HEK293T (cell line): ENCODE measurements around the gene ALK.

Experiments
- CTCF ChIA-PET: fragments of 350-600 bp; formaldehyde crosslinking; extraction: SDS; loops from one replicate; lab custom pipeline; 2021; ENCODE audit warnings: antibody characterized with exemption, inconsistent platforms; lab: Yijun Ruan, JAX
- POLR2A ChIA-PET: fragments of 350-600 bp; formaldehyde crosslinking; extraction: SDS; loops from one replicate; lab custom pipeline; 2020; ENCODE audit warnings: antibody characterized with exemption, inconsistent platforms; lab: Yijun Ruan, JAX
- DNase-seq: peaks from one replicate; pipeline ENCODE4 v3.0.0; 2012; ENCODE audit warnings: mixed read lengths; ENCODE audit errors: extremely low spot score
- ARNT ChIP-seq: fragments of 450-650 bp; IDR thresholded peaks from 2 replicates; pipeline ENCODE4 v1.6.1; 2017; ENCODE audit warnings: mild to moderate bottlenecking
- BHLHE40 ChIP-seq: fragments of 450-650 bp; IDR thresholded peaks from 2 replicates; pipeline ENCODE4 v1.6.1; 2016; ENCODE audit warnings: mild to moderate bottlenecking, moderate library complexity, borderline replicate concordance
- CTBP1 ChIP-seq: fragments of 450-650 bp; IDR thresholded peaks from 2 replicates; pipeline ENCODE4 v1.6.1; 2016; ENCODE audit warnings: borderline replicate concordance
- ELF4 ChIP-seq: fragments of 450-650 bp; IDR thresholded peaks from 2 replicates; pipeline ENCODE4 v1.6.1; 2017; ENCODE audit warnings: antibody characterized with exemption
- FOXA1 ChIP-seq: fragments of 450-650 bp; IDR thresholded peaks from 2 replicates; pipeline ENCODE4 v1.6.1; 2016; ENCODE audit warnings: mild to moderate bottlenecking
- FOXK2 ChIP-seq: fragments of 450-650 bp; IDR thresholded peaks from 2 replicates; pipeline ENCODE4 v1.6.1; 2016; ENCODE audit warnings: mild to moderate bottlenecking
- FOXM1 ChIP-seq: fragments of 450-650 bp; IDR thresholded peaks from 2 replicates; pipeline ENCODE4 v1.6.1; 2017; ENCODE audit warnings: mild to moderate bottlenecking, borderline replicate concordance
- HDGF ChIP-seq: fragments of 450-650 bp; IDR thresholded peaks from 2 replicates; pipeline ENCODE4 v1.6.1; 2017; ENCODE audit warnings: antibody characterized with exemption, borderline replicate concordance
- L3MBTL2 ChIP-seq: fragments of 450-650 bp; conservative IDR thresholded peaks from 2 replicates; pipeline ENCODE4 v1.6.1; 2016; ENCODE audit warnings: mild to moderate bottlenecking
- LEF1 ChIP-seq: fragments of 450-650 bp; IDR thresholded peaks from 2 replicates; pipeline ENCODE4 v1.6.1; 2017; ENCODE audit warnings: mild to moderate bottlenecking, borderline replicate concordance
- NFRKB ChIP-seq: fragments of 450-650 bp; IDR thresholded peaks from 2 replicates; pipeline ENCODE4 v1.6.1; 2016; ENCODE audit warnings: mild to moderate bottlenecking, moderate library complexity
- SP1 ChIP-seq: fragments of 450-650 bp; IDR thresholded peaks from 2 replicates; pipeline ENCODE4 v1.6.1; 2017
- SUZ12 ChIP-seq: fragments of 450-650 bp; IDR thresholded peaks from 2 replicates; pipeline ENCODE4 v1.6.1; 2016; ENCODE audit warnings: mild to moderate bottlenecking
- TARDBP ChIP-seq: fragments of 450-650 bp; IDR thresholded peaks from 2 replicates; pipeline ENCODE4 v1.6.1; 2016
- ZNF384 ChIP-seq: fragments of 450-650 bp; IDR thresholded peaks from 2 replicates; pipeline ENCODE4 v1.6.1; 2016
- TF ChIP-seq, protein P1 (sequence below): fragments of 450-650 bp; IDR thresholded peaks from 2 replicates; pipeline ENCODE4 v1.6.1; 2016

The ALK gene

DNA sequence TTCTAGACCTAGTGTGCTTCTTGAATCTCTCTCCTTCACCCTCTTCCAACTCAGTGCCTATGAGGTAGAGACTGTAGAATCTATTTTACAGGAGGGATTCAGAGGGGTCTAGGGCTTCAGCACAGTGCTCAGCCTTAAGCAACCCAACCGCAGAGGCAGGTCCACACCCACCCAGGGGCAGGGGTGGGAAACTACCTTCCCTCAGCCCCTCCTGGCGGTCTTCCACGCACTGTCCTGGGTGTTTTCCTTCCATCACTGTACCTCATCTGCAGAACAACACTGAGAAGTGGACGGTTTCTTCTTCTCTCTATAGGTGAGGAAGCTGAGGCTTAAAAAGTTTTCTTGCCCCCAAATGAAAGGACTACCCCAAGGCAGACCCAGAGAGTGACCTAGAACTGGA is 222.3 kb downstream of the ALK start:
- no peak for TF ChIP-seq HDGF
- TF ChIP-seq FOXA1: no peak
- TF ChIP-seq CTBP1: no peak
- TF ChIP-seq, protein P1, sequence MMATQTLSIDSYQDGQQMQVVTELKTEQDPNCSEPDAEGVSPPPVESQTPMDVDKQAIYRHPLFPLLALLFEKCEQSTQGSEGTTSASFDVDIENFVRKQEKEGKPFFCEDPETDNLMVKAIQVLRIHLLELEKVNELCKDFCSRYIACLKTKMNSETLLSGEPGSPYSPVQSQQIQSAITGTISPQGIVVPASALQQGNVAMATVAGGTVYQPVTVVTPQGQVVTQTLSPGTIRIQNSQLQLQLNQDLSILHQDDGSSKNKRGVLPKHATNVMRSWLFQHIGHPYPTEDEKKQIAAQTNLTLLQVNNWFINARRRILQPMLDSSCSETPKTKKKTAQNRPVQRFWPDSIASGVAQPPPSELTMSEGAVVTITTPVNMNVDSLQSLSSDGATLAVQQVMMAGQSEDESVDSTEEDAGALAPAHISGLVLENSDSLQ: no peak
- no peak for TF ChIP-seq LEF1
- TF ChIP-seq ZNF384: no peak
- TF ChIP-seq BHLHE40: no peak
- no peak for TF ChIP-seq ELF4
- no peak for TF ChIP-seq SUZ12
- TF ChIP-seq SP1: no peak
- TF ChIP-seq FOXK2: no peak
- TF ChIP-seq TARDBP: no peak
- TF ChIP-seq FOXM1: no peak
- no peak for TF ChIP-seq NFRKB
- CTCF ChIA-PET: no interaction called here
- DNase-seq: no peak
- POLR2A ChIA-PET: no interaction called here

DNA sequence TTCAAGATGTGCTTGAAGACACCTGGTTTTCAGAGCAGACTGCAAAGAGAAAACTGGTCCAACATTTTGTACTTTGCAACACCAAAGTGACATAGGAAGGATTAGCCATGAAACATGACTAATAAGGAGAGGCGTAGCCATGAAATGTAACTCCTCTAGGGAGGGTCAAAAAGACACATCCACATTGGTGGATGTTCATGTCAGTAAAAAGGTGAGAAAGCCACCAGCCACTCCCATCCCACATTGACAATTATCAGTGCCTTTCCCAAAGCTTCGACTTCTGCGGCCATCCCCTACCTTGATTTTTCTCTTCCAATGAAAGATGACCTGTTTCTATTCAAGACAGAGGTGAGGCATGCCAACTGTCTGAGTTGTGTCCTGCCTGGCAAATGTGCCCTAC is 223.2 kb downstream of the ALK start:
- ChIA-PET POLR2A (no interaction called here), CTCF (no interaction called here)
- TF ChIP-seq CTBP1 (no peak), L3MBTL2 (no peak), FOXK2 (no peak), SP1 (no peak), SUZ12 (no peak), LEF1 (no peak), NFRKB (no peak), BHLHE40 (no peak), FOXM1 (no peak), ELF4 (no peak), ZNF384 (no peak)
- TF ChIP-seq, protein P1: no peak
- DNase-seq: no peak

DNA sequence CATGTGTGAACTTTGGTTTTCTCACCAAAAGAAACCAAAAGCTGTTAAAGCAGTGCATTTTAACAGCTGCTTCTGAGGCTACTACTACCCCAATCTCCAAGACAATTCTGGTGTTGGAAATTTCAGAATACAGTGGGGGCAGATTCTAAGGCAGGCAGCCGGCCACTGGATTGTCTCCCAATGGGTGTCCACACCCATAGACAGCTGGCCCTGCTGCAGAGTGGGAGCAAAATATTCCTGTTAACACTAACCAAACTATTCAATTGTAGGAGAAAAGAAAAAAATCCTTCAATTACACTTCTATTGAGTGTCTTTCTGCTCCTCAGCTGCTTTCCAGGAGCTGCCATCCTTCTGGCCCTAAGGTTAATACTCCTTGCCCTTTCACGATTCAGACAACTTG is 223.7 kb downstream of the ALK start:
- TF ChIP-seq CTBP1 (no peak), BHLHE40 (no peak), LEF1 (no peak), FOXK2 (no peak), FOXM1 (no peak), NFRKB (no peak), SUZ12 (no peak), ARNT (no peak), FOXA1 (no peak), ZNF384 (no peak), TARDBP (no peak)
- TF ChIP-seq, protein P1: no peak
- CTCF ChIA-PET: no interaction called here
- DNase-seq: no peak
- POLR2A ChIA-PET: no interaction called here

DNA sequence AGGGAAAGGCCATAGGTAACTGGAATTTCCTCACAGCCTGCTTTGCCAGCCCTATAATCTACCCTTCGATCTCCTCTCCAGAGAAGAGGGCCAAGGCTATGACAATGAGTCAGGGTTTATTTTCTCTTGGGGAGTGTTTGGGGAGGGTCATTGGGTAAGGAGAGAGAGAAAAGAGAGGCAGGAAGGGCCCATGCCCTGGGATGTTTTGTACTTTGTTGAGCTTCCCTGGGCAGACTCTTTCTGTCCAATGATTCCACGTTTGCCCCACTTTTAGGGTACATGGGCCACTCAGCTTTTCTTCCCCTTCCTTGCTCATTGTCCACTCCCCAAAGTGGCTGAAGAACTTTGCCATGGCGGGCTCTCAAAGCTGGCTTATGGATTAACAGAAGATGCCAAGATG is 224.2 kb downstream of the ALK start:
- ChIA-PET CTCF (no interaction called here), POLR2A (no interaction called here)
- DNase-seq: no peak
- no peak for TF ChIP-seq ARNT
- no peak for TF ChIP-seq SUZ12
- no peak for TF ChIP-seq NFRKB
- no peak for TF ChIP-seq FOXK2
- TF ChIP-seq CTBP1: no peak
- TF ChIP-seq FOXA1: no peak
- no peak for TF ChIP-seq TARDBP
- TF ChIP-seq ZNF384: no peak
- no peak for TF ChIP-seq LEF1
- no peak for TF ChIP-seq HDGF
- TF ChIP-seq, protein P1: no peak
- TF ChIP-seq SP1: no peak
- TF ChIP-seq BHLHE40: no peak

- ChIA-PET POLR2A (no interaction called here), CTCF (no interaction called here)
- no peak for TF ChIP-seq NFRKB
- DNase-seq: no peak
These were observed 226.6 kb downstream of the ALK start for GRCh38 chr2:29694741-29695140.

- DNase-seq: no peak
- CTCF ChIA-PET: no interaction called here
- no peak for TF ChIP-seq ARNT
- TF ChIP-seq NFRKB: no peak
- no peak for TF ChIP-seq TARDBP
- no peak for TF ChIP-seq HDGF
- TF ChIP-seq ZNF384: no peak
- no peak for TF ChIP-seq L3MBTL2
- no peak for TF ChIP-seq SUZ12
- TF ChIP-seq BHLHE40: no peak
- no peak for TF ChIP-seq FOXM1
- POLR2A ChIA-PET: no interaction called here
These were observed 229.9 kb downstream of the ALK start for GRCh38 chr2:29691391-29691950.
